ENCODE results near the gene IL36B. TPM values are rescaled to one million over a fixed set of nuclear protein-coding genes. Genes with fewer than 3 reads are reported as not detected.

IL36B gene
- total RNA-seq, 4 donors from 2014 or later: not detected

GRCh38 chr2:113061896-113062770 lies 9.5 kb upstream of the IL36B start:
- no peak overlapping the region for H3K27ac ChIP-seq
- no peaks in the 10 kb centered on the region for H3K27me3 ChIP-seq
- H3K9me3 ChIP-seq: no peaks in the 10 kb centered on the region
- H3K4me1 ChIP-seq: no peaks in the 10 kb centered on the region
- intact Hi-C loops (cut with DNase I; ENCODE audit: low total_unique reads): no loop called here
- no peak overlapping the region for H3K4me3 ChIP-seq
- no peak for DNase-seq
- no peaks in the 10 kb centered on the region for H3K36me3 ChIP-seq
- TF ChIP-seq POLR2A (IDR thresholded peaks at IDR 0.05) (no peak), CTCF (IDR thresholded peaks at IDR 0.05) (no peak)

GRCh38 chr2:113061241-113061640 lies 8.6 kb upstream of the IL36B start:
- H3K4me3 ChIP-seq: no peak overlapping the region
- H3K4me1 ChIP-seq: no peaks in the 10 kb centered on the region
- H3K9me3 ChIP-seq: no peaks in the 10 kb centered on the region
- H3K27me3 ChIP-seq: no peaks in the 10 kb centered on the region
- no peak for DNase-seq
- H3K36me3 ChIP-seq: no peaks in the 10 kb centered on the region
- no peak overlapping the region for H3K27ac ChIP-seq
- intact Hi-C loops (cut with DNase I; ENCODE audit: low total_unique reads): no loop called here
- TF ChIP-seq CTCF (IDR thresholded peaks at IDR 0.05) (no peak), POLR2A (IDR thresholded peaks at IDR 0.05) (no peak)

- H3K9me3 ChIP-seq: no peaks in the 10 kb centered on the region
- no peaks in the 10 kb centered on the region for H3K36me3 ChIP-seq
- no peaks in the 10 kb centered on the region for H3K4me1 ChIP-seq
- no peak for DNase-seq
- intact Hi-C loops (cut with DNase I; ENCODE audit: low total_unique reads): no loop called here
- no peaks in the 10 kb centered on the region for H3K27me3 ChIP-seq
- H3K4me3 ChIP-seq: no peak overlapping the region
- no peak overlapping the region for H3K27ac ChIP-seq
- TF ChIP-seq POLR2A (IDR thresholded peaks at IDR 0.05) (no peak), CTCF (IDR thresholded peaks at IDR 0.05) (no peak)
These were observed 8.1 kb upstream of the IL36B start for GRCh38 chr2:113060796-113061195.

GRCh38 chr2:113060396-113060795 lies 7.7 kb upstream of the IL36B start:
- no peaks in the 10 kb centered on the region for H3K4me1 ChIP-seq
- no peak for DNase-seq
- H3K27me3 ChIP-seq: no peaks in the 10 kb centered on the region
- no peak overlapping the region for H3K4me3 ChIP-seq
- H3K27ac ChIP-seq: no peak overlapping the region
- TF ChIP-seq POLR2A (IDR thresholded peaks at IDR 0.05) (no peak), CTCF (IDR thresholded peaks at IDR 0.05) (no peak)
- H3K9me3 ChIP-seq: no peaks in the 10 kb centered on the region
- no peaks in the 10 kb centered on the region for H3K36me3 ChIP-seq
- intact Hi-C loops (cut with DNase I; ENCODE audit: low total_unique reads): no loop called here

Data from uterus (tissue), 4 donors.